ENCODE data around the gene ANKS3.

Gene ANKS3

DNA sequence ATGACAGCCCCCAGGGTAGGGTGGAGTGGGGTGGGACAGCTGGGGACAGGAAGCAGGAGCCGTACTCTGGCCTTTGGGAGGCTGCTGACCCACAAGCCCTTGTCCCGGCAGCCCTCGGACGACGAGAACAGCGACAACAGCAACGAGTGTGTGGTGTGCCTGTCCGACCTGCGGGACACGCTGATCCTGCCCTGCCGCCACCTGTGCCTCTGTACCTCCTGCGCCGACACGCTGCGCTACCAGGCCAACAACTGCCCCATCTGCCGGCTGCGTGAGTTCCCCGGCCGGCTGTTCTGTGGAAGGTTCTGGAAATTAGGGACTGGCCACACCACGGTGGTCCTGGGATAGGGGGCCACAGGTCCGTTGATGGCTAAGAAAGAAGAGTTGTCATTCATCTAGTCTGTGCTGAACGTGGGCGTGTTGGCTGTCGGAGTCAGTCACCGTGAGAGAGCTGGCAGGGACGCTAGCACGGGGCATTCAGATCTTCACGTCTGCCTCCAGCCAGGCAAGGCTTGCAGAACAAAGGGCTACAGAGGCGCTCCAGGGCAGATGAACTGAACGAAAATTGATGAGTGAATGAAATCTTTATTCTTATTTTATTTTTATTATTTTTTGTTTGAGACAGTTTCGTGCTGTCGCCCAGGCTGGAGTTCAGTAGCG lies 60.6 kb downstream of the ANKS3 start:
- DNase-seq (ENCODE audit: low read depth in 1 of 2, low spot score in 1 of 2): no peak

DNA sequence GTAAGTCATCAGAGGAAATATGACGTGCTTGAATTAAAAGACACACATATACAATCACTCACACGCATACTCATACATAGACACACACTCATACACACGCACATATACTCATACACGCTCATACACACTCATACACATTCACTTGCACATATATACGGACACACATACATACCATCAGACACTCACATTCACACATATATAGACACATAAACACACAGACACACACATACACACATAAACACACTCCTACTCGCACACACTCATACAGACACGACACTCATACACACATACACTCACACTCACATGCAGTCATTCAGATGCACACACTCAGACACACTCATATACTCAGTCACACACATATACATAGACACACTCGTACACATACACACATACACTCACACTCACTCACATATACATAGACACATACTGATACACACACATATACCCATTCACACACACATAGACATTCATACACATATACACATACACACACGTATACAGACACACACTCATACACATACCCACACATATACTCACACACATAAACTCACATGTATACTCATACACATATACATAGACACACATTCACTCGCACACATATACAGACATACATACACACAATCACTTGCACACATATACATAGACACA lies 65.6 kb downstream of the ANKS3 start:
- no peak for DNase-seq (ENCODE audit: low read depth in 1 of 2, low spot score in 1 of 2)

DNA sequence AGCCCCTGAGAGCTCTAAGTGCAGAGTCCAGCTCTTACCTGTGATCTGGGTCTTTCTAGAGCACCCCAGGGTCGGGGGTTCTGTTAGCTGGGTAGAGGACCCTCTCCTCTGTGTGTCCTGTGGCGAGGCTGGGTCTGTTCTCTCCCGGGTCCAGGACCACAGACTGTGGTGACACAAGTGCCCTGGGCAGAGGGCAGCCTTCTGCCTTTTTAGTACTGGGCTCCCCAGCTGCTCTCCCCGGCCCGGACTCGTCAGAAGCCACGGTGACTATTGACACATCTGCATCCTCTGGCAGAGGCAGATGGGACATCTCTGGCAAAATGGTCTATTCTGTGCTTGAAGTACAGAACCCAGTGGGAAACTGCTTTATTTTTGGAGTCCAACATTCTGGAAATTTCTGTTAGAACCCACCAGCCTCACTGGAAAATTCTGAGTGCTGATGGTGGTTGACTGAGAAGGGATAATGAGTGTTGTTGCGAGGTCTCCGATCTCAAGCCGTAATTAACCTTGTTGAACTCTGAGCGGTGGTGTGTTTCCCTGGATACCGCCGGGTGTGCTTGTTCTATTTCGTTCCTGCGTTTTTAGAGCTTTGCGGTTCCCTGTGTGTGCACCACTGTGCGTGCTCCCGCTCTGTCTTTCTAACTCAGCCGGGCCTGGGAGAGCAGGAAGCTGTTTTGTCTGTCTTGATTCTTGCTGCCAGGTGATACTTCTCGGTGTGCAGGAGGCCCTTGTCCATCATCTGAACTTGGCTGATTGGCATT lies 66.7 kb downstream of the ANKS3 start:
- no peak for DNase-seq (ENCODE audit: low read depth in 1 of 2, low spot score in 1 of 2)

DNA sequence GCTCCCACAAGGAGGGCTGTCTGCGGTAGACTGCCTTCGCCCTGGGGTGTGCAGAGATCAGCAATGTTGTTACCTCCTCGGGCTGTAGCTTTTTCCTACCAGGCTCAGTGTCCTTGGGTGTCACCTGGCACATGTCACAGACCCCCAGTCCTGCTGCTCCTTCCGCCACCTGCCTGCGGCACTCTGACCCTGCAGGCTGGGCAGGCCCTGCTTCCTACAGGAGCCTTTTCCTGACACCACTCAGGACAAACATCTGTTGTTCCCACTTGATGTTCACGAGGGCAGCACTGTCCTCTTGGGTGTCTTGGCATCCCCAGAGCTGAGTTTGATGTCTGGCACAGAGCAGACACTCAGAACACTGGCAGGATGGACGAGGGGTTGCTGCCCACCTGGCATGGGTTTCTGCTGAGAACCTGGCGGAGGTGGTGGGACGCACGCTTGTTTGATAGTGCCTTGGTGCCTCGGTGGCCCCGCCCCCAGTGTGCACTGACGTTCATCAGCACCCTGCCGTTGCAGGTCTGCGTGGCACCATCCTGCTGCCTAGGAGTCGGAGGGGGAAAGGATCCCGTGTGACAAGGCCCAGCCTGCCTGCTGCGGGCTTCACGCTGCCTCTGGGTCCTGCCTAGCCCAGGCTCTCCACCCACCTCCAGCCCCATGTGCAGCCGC lies 67.4 kb downstream of the ANKS3 start:
- DNase-seq (ENCODE audit: low read depth in 1 of 2, low spot score in 1 of 2): no peak

DNA sequence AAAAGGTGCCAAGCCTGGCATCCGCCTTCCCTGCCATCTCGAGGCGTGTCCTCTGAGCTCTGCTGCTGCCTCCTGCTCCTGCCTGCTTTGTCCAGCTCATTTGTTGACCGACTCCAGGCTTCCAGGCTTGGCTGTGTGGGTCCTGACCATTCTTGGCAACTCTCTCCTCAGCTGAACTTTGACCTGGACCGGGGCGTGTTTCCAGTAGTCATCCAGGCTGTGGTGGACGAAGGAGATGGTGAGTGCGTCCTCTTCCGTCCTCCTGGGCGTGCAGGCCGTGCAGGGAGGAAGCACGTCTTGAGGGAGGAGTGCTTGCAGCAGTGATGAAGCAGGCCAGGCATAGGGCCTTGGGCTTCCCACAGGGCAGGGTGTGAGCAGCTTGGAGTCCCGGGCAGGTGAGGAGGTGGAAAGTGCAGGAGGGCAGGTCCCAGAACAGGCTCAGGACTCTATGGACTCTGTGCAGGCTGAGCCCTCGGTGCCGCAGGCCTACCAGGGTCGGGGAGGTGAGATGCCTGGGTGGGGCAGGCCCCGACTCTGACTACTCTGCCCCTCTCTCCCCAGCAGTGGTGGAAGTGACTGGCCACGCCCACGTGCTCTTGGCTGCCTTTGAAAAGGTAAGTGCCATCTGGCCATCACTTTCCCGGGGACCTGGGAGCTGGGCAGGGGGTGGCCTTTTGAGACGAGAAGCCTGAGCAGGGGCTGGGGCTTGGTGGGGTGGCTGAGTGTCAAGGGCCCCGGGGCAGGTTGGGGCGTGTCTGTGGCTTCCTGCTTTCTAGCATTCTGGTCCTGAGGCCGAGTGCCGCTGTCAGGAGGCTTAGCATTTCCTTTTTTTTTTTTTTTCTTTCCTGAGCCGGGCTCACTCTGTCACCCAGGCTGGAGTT lies 69.3 kb downstream of the ANKS3 start:
- no peak for DNase-seq (ENCODE audit: low read depth in 1 of 2, low spot score in 1 of 2)

DNA sequence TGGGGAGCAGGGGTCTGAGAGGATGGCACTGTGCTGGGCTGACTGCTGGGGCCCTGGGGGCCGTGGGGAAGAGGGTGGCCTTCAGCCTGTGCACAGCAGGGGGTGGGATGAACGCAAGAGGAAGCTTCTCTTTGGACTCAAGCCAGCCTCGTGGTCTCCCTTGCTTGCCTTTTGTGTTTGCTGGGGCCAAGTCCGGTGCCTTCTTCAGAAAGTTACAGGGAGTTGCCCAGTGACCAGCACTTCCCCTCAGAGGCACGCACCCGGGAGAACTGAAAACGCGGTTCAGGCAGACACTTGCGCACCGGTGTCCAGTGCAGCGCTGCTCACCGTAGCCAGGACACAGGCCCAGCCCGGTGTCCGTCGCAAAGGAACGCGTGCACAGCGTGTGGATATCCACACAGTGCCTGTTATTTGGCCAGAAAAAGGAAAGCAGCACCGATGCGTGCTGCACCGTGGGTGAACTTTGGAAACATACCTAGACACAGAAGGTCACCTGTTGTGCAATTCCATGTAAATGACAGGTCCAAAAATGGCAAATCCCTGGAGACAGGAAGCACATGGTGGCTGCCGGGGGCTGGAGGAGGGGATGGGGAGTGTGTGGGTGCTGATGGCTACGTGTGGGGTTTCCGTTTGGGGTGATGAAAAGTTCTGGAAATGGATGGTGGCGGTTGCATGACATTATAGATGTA lies 70.2 kb downstream of the ANKS3 start:
- DNase-seq (ENCODE audit: low read depth in 1 of 2, low spot score in 1 of 2): no peak

DNA sequence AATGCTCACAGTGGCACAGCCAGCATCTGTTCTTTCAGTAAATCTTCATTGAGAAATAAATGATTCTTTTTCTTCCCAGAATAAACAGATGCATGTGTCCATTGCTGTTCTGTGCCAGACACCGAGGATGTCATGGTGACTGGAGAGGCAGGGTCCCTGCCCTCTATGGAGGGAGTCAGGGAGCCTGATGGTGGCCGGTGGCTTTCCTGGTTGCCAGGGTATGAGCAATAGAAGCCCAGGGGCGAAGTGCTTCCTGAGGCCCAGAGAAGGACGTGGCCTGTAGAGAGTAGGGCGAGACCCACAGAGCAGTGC lies 70.7 kb downstream of the ANKS3 start:
- no peak for DNase-seq (ENCODE audit: low read depth in 1 of 2, low spot score in 1 of 2)

DNA sequence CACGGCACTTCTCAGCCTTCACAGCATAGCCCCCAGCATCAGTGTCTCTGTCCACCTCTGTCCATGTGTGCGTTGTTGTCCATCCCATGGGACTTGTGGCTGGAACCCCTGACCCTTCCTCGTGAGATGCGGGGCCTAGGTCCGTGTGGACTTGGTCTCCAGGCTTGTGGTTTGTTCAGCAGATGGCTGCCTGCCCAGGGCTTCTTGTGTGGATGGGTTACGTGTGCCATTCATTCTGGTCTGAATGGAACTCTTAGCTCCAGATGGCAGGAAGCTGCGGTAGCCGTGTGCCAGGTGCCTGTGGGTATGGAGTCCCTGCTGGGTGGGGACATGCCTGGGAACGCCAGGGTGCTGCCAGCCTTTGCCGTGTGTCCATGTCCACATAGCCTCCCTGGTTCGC lies 72.4 kb downstream of the ANKS3 start:
- DNase-seq (ENCODE audit: low read depth in 1 of 2, low spot score in 1 of 2): no peak

DNA sequence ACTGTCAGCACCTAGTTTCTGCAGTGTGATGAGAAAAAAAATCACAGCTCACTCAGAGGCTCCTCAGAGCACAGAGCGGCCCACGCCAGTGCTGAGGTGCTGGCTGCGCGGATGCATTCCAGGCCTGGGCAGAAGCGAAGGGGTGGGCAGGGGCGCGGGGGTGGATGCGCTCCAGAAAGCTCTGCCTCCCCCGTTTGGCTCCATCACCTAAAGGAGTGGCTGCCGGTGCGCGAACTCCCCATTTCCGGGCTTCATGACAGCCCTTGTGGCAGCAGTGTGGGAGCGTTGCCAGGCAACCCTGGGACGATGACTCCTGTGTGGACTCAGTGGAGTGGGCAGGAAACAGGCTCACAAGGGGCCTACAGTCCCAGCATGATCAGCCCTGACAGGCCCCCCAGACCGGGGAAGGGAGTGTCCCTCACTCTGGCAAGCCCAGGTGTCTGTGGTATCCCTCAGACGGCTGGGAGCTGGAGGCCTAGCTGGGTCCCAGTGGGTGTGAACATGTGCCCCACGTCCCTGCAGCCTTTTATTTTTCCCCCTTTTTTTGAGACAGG lies 73.5 kb downstream of the ANKS3 start:
- peak; percentile 39 to 56 for DNase-seq (ENCODE audit: low read depth in 1 of 2, low spot score in 1 of 2)

DNA sequence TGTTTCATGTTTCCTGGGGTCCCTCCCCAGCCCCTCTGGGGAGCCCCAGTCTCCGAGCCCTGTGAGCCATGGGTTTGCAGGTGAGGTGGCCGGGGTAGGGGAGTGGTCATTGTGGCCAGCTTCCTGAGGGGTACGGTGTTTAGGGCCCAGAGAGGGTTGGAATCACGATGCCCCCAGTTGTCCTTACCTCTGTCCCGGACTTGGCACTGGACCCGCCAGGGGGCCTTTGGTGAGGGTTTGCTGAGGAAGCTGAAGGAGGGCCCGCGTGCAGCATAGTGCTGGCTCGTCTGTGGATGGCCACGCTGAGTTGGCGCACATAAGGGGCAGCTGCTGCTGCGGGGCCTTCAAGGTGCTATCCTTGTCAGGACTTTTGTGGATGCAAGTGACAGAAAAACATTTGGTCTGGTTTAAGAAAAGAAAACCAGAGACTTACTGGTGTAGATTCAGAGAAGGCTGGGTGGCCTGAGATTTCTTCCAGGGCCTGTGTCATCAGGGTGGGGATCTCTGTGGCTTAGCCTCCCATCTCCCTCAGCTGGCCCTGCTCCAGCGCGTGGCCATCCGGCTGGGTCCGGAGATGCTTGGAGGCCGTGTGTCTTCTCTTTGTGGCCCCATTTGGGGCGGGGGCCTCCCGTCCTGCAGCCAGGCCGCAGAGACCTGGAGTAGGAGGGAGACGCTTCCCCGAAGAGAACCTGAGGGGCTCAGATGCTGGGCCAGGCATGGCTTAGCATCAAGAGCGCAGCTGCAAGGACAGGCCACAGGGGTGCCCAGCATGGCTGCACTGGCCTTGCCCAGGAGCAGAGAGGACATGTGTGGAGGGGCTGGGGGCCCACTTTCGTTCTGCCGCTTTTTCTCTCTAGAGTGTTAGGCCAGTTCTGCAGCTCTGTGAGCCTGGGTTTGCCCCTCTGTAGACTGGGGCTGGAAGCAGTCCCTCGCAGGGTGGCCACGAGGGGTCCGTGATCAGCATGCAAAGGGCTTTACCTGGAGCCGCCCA lies 74.4 kb downstream of the ANKS3 start:
- DNase-seq (ENCODE audit: low read depth in 1 of 2, low spot score in 1 of 2): no peak

DNA sequence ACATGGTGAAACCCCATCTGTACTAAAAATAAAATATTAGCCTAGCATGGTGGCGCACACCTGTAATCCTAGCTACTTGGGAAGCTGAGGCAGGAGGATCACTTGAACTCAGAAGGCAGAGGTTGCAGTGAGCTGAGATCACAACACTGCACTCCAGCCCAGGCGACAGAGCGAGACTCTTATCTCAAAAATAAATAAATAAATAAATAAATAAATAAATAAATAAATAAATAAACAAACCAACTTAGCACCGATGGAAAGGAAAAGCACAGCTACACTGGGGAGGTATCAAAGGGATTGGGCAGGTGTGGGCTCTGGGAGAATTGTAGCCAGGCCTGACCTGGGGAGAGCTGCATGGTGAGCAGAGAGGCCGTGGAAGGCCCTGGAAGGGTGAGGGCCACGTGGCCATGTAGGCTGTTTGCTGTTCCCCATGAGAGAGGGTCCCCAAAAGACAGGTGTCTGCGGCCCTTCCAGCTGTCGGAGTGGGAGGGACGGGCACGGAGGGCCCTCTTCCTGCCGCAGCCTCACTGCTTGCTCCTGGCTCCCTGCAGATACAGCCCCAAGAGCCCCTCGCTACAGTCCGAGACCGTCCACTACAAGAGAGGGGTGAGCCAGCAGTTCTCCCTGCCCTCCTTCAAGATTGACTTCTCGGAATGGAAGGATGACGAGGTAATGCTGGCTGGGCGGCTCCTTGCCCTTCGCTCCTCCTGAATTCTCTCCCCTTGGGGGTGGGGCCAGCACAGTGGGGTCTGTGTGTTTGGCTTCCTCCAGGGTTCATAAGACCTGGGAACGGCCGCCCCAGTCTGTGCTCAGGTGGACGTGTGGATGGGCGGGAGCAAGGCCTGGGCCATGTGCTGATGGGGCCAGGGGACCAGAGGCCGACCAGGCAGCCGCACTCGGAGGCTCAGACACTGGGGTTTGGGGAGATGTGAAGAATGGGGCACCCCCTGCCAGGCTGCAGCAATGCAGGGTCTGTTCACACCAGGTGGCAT lies 77.1 kb downstream of the ANKS3 start:
- DNase-seq (ENCODE audit: low read depth in 1 of 2, low spot score in 1 of 2): no peak

DNA sequence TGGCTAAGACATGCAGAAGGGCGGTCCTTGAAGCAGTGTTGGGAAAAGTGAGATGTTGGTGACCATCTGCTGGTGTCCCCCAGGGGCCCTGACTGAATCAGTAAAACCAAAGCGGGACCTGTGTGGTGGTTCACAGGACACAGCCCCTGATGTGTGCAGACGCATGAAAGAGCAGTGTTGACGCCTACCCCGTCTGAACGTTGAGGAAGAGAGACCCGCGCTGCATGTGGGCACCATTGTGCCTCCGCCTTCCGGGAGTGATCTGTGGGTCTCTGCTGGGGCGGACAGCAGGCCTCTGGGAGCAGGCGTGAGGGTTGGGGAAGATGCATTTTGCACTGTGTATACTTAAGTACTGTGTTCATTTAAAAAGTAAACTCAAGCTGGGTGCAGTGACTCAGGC lies 77.8 kb downstream of the ANKS3 start:
- DNase-seq (ENCODE audit: low read depth in 1 of 2, low spot score in 1 of 2): no peak

DNA sequence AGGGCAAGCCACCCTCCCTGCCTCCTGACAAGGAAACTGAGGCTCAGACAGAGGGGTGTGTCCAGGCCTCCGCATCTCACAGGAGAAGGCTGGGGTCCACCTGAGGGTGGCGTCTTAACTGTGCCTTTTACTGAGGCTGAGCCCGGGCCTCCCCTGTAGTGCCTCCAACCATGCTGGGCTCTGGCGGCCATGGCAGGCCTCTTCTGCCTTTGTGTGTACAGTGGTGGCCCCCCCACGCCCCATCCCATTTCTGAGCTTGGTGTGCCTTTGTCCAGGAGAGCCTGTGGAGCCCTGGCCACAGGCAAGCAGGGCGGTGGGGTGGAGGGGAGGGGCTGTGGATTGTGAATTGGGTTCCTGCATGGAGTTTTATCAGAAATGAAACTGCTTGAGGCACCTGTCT lies 78.3 kb downstream of the ANKS3 start:
- DNase-seq (ENCODE audit: low read depth in 1 of 2, low spot score in 1 of 2): no peak

DNA sequence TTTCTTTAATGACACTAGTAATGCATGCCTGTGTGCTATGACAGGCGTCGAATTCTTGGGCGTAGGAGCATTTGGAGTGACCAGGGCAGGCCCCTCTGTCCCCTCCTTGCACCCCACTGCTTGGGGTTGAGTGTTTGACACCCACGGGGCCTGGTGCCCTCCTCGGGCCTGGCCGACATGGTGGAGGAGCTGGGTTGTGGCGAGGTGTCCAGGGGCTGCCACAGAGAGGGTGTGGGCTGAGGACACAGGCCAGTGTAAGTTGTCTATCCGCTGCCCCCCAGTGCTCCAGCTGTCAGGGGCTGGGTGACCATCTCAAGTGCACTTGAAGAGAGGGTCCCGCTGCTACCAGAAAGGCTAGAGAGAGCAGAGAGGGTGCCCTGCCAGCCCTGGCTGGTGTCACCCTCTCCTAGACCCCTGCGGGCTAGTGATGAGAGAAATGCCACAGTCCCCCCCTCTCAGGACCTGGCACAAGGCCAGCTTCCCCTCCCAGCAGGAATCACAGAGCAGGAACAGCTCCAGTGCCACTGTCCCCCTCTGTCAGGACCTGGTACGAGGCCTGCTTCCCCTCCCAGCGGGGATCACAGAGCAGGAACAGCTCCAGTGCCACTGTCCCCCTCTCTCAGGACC lies 79.0 kb downstream of the ANKS3 start:
- DNase-seq (ENCODE audit: low read depth in 1 of 2, low spot score in 1 of 2): no peak

DNA sequence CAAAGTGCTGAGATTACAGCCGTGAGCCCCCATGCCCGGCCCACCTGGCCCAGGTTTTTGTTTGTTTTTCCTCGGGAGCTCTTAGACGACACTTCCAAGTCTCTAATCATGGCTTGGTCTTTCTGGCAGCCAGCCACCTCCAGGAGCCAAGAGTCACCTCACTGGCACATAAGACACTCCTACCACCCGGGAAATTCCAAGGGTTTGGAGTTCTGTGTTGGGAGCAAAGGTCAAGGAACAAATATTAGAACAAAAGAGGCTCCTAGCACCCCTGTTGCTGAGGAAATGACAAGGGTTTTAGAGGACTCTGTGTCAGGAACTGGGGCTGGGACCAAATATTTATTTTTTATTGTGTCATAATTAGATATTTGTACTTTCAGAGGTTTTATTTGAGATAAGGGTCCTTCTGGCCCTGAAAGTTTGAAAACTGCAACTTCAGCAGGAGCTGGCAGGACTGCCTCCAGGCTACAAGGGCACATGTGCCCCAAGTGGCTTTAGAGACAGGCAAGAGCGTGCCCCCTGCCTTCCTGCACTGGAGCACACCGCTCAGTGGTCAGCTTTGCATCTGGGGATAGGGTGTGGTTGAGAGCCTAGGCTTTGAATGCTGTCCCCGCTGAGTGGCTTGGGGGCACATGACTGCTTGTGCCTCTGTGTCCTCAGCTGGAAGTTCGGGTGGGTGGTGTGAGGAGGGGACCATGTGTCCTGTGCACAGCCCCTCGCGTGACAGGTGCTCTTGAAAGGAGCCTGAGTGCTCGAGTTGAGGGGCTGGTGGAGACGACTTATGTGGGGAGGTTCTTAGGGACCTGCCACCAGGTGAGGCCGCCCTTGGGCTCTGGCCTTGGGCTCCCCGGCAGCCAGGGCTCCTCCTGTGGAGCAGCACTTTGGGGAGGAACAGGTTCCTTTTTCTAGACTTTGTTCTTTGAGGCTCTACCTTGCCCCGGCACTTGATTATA lies 79.8 kb downstream of the ANKS3 start:
- DNase-seq (ENCODE audit: low read depth in 1 of 2, low spot score in 1 of 2): no peak

DNA sequence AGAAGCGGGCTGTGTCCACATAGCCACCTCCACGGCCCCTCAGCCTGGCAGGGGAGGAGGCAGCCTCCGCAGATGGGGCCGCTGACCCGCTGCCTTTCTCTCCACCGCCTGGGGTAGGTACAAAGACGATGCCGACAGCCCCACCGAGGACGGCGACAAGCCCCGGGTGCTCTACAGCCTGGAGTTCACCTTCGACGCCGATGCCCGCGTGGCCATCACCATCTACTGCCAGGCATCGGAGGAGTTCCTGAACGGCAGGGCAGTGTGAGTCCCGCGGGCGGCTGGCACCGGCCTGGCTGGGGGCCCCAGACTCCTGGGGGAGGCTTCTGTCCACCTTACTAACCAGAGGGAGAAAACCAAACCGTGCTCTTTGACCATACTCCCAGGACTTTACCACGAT lies 81.5 kb downstream of the ANKS3 start:
- no peak for DNase-seq (ENCODE audit: low read depth in 1 of 2, low spot score in 1 of 2)

Data from activated CD4-positive, alpha-beta T cell treated with anti-CD3 and anti-CD28 coated beads, Interleukin-2, amount 50 U/mL, for 24 hours (primary cell).